ENCODE data around the gene EEIG1. TPM values are rescaled to one million over a fixed set of nuclear protein-coding genes. Genes with fewer than 3 reads are reported as not detected.

EEIG1 gene
- total RNA-seq, 4 donors from 2014 or later = 4.8 to 9.0 (median 7.1) TPM

GRCh38 chr9:127963359-127964064, 17.3 kb downstream of the EEIG1 start:
- ATAC-seq (ENCODE audit: low FRiP score) (no peak), DNase-seq (ENCODE audit: low spot score) (no peak)
- TF ChIP-seq CTCF (IDR thresholded peaks at IDR 0.05) = no peak

- DNase-seq (ENCODE audit: low spot score) = no peak
- no peak for ATAC-seq (ENCODE audit: low FRiP score)
- TF ChIP-seq CTCF (IDR thresholded peaks at IDR 0.05) = no peak
Measured at GRCh38 chr9:127963041-127963358, 17.8 kb downstream of the EEIG1 start.

GRCh38 chr9:127962278-127962677, 18.5 kb downstream of the EEIG1 start:
- TF ChIP-seq CTCF (IDR thresholded peaks at IDR 0.05) = no peak
- ATAC-seq (ENCODE audit: low FRiP score) (no peak), DNase-seq (ENCODE audit: low spot score) (no peak)

- TF ChIP-seq CTCF (IDR thresholded peaks at IDR 0.05) = no peak
- DNase-seq (ENCODE audit: low spot score) (no peak), ATAC-seq (ENCODE audit: low FRiP score) (no peak)
Measured at GRCh38 chr9:127961613-127962155, 19.1 kb downstream of the EEIG1 start.

GRCh38 chr9:127961155-127961490, 19.7 kb downstream of the EEIG1 start:
- no peak for ATAC-seq (ENCODE audit: low FRiP score)
- DNase-seq (ENCODE audit: low spot score) = no peak
- no peak for TF ChIP-seq CTCF (IDR thresholded peaks at IDR 0.05)

- DNase-seq (ENCODE audit: low spot score) (no peak), ATAC-seq (ENCODE audit: low FRiP score) (no peak)
- no peak for TF ChIP-seq CTCF (IDR thresholded peaks at IDR 0.05)
Measured at GRCh38 chr9:127960410-127961154, 20.2 kb downstream of the EEIG1 start.

Measured in omental fat pad (tissue), 4 donors.